ENCODE measurements around the gene AFAP1L2.

The AFAP1L2 gene

GRCh38 chr10:114406455-114406854, 2.2 kb upstream of the AFAP1L2 start:
- no peak overlapping the region for H3K4me3 ChIP-seq (ENCODE audit: low read depth, low read length)
- H3K27ac ChIP-seq: no peak overlapping the region
- no peaks in the 10 kb centered on the region for H3K36me3 ChIP-seq
- no peak for DNase-seq
- TF ChIP-seq CTCF (IDR thresholded peaks at IDR 0.05; ENCODE audit: low read depth, low read length): no peak
- peaks cover 35% of the 10 kb centered on the region for H3K27me3 ChIP-seq (ENCODE audit: insufficient read depth, low read depth, severe bottlenecking)
- no peaks in the 10 kb centered on the region for H3K9me3 ChIP-seq (ENCODE audit: severe bottlenecking)

GRCh38 chr10:114405011-114405350, 679 bp upstream of the AFAP1L2 start:
- TF ChIP-seq CTCF (IDR thresholded peaks at IDR 0.05; ENCODE audit: low read depth, low read length): no peak
- Histone ChIP-seq H3K9me3 (ENCODE audit: severe bottlenecking) (no peaks in the 10 kb centered on the region), H3K36me3 (no peaks in the 10 kb centered on the region), H3K4me3 (ENCODE audit: low read depth, low read length) (no peak overlapping the region), H3K27me3 (ENCODE audit: insufficient read depth, low read depth, severe bottlenecking) (peaks cover 48% of the 10 kb centered on the region), H3K27ac (no peak overlapping the region)
- DNase-seq: no peak

- Histone ChIP-seq H3K4me3 (ENCODE audit: low read depth, low read length) (peak overlapping the region; percentile 39), H3K27ac (no peak overlapping the region), H3K27me3 (ENCODE audit: insufficient read depth, low read depth, severe bottlenecking) (peaks cover 54% of the 10 kb centered on the region), H3K36me3 (no peaks in the 10 kb centered on the region), H3K9me3 (ENCODE audit: severe bottlenecking) (no peaks in the 10 kb centered on the region)
- peak; percentile 38 for TF ChIP-seq CTCF (IDR thresholded peaks at IDR 0.05; ENCODE audit: low read depth, low read length)
- DNase-seq: peak; percentile 25
These were observed 651 bp downstream of the AFAP1L2 start for GRCh38 chr10:114403541-114404161.

GRCh38 chr10:114402871-114403540, 1.3 kb downstream of the AFAP1L2 start:
- Histone ChIP-seq H3K36me3 (no peaks in the 10 kb centered on the region), H3K27me3 (ENCODE audit: insufficient read depth, low read depth, severe bottlenecking) (peaks cover 60% of the 10 kb centered on the region), H3K27ac (no peak overlapping the region), H3K4me3 (ENCODE audit: low read depth, low read length) (peak overlapping the region; percentile 39; the same call in 1 of the 2 replicates), H3K9me3 (ENCODE audit: severe bottlenecking) (no peaks in the 10 kb centered on the region)
- no peak for TF ChIP-seq CTCF (IDR thresholded peaks at IDR 0.05; ENCODE audit: low read depth, low read length)
- no peak for DNase-seq

- no peak overlapping the region for H3K27ac ChIP-seq
- no peak for DNase-seq
- TF ChIP-seq CTCF (IDR thresholded peaks at IDR 0.05; ENCODE audit: low read depth, low read length): no peak
- H3K27me3 ChIP-seq (ENCODE audit: insufficient read depth, low read depth, severe bottlenecking): peaks cover 64% of the 10 kb centered on the region
- H3K9me3 ChIP-seq (ENCODE audit: severe bottlenecking): no peaks in the 10 kb centered on the region
- no peak overlapping the region for H3K4me3 ChIP-seq (ENCODE audit: low read depth, low read length)
- H3K36me3 ChIP-seq: no peaks in the 10 kb centered on the region
These were observed 2.1 kb downstream of the AFAP1L2 start for GRCh38 chr10:114402233-114402632.
